Testis (tissue), 2 donors: ENCODE results near the gene MOB3B.

Source experiments
- CTCF ChIP-seq, 3 experiments: fragments of 450-650 bp in 2 of 3; fragments of 200-600 bp in 1 of 3; sonication (generic) in 1 of 3; IDR thresholded peaks; one replicate each; pipeline ENCODE4 v1.5.1; 2016 to 2019; ENCODE audit warnings: antibody characterized with exemption in 3 of 3, mild to moderate bottlenecking in 2 of 3, moderate library complexity in 1 of 3
- POLR2A ChIP-seq: fragments of 450-650 bp; IDR thresholded peaks from one replicate; pipeline ENCODE4 v1.6.1; 2017; ENCODE audit warnings: antibody characterized with exemption, mild to moderate bottlenecking, moderate library complexity

- TF ChIP-seq CTCF (IDR thresholded peaks at IDR 0.05) (no peak), POLR2A (no peak)
These were observed 247.3 kb downstream of the MOB3B start for GRCh38 chr9:27282269-27282668.
